ENCODE measurements around the gene SAMD4B. TPM values are rescaled to one million over a fixed set of nuclear protein-coding genes. Genes with fewer than 3 reads are reported as not detected.

Gene SAMD4B
- total RNA-seq, 4 donors from 2014 or later = 55.9 to 87.7 (median 73.2) TPM

GRCh38 chr19:39299832-39300231 is 42.4 kb upstream of the SAMD4B start:
- no peak for TF ChIP-seq CTCF (IDR thresholded peaks at IDR 0.05)
- DNase-seq (ENCODE audit: low spot score) = no peak
- ATAC-seq (ENCODE audit: low FRiP score) = no peak

- ATAC-seq (ENCODE audit: low FRiP score) (no peak), DNase-seq (ENCODE audit: low spot score) (no peak)
- no peak for TF ChIP-seq CTCF (IDR thresholded peaks at IDR 0.05)
Measured at GRCh38 chr19:39301021-39301420, 41.2 kb upstream of the SAMD4B start.

GRCh38 chr19:39301562-39301961 is 40.7 kb upstream of the SAMD4B start:
- TF ChIP-seq CTCF (IDR thresholded peaks at IDR 0.05) = no peak
- ATAC-seq (ENCODE audit: low FRiP score) = no peak
- DNase-seq (ENCODE audit: low spot score) = no peak

- ATAC-seq (ENCODE audit: low FRiP score) = no peak
- TF ChIP-seq CTCF (IDR thresholded peaks at IDR 0.05) = no peak
- DNase-seq (ENCODE audit: low spot score) = no peak
Measured at GRCh38 chr19:39303373-39304184, 38.6 kb upstream of the SAMD4B start.

- no peak for DNase-seq (ENCODE audit: low spot score)
- no peak for TF ChIP-seq CTCF (IDR thresholded peaks at IDR 0.05)
- no peak for ATAC-seq (ENCODE audit: low FRiP score)
Measured at GRCh38 chr19:39304185-39304513, 38.1 kb upstream of the SAMD4B start.

GRCh38 chr19:39304701-39305571 is 37.3 kb upstream of the SAMD4B start:
- no peak for DNase-seq (ENCODE audit: low spot score)

More at GRCh38 chr19:39304701-39305571, 37.3 kb upstream of the SAMD4B start:
- no peak for TF ChIP-seq CTCF (IDR thresholded peaks at IDR 0.05)
- ATAC-seq (ENCODE audit: low FRiP score) = no peak

Measured in omental fat pad (tissue), 4 donors.